NCI-H526 (cell line): ENCODE measurements around the gene RABGAP1L.
"Not testable (repeated sequence)": the region's sequence is repeated elsewhere in the genome, so short reads cannot be mapped to it uniquely, and the experiment has no call there.

Experiments used
- DNase-seq, 2 experiments: peaks; one replicate each; lab custom pipeline; 2025; lab: John Stamatoyannopoulos, UW

RABGAP1L gene

GRCh38 chr1:174159252-174160108, at the start of gene RABGAP1L:
RABGAP1L (plus strand) TSS chr1:174159520.
- peak; percentile 96 to 100 for DNase-seq

- DNase-seq, result no peak
These were observed 49.3 kb upstream of the RABGAP1L start for GRCh38 chr1:174110053-174110452.

- DNase-seq, result no peak
These were observed 46.7 kb upstream of the RABGAP1L start for GRCh38 chr1:174112489-174113162.

GRCh38 chr1:174114106-174114505, 45.2 kb upstream of the RABGAP1L start:
- DNase-seq, result no peak

- DNase-seq, result peak; percentile 40 to 83
These were observed 44.4 kb upstream of the RABGAP1L start for GRCh38 chr1:174114788-174115448.

- DNase-seq, result no peak
These were observed 43.3 kb upstream of the RABGAP1L start for GRCh38 chr1:174116042-174116441.

GRCh38 chr1:174118751-174119150, 40.6 kb upstream of the RABGAP1L start:
- no peak for DNase-seq

GRCh38 chr1:174122318-174122717, 37.0 kb upstream of the RABGAP1L start:
- DNase-seq, result not testable (repeated sequence)

GRCh38 chr1:174123843-174124242, 35.5 kb upstream of the RABGAP1L start:
- DNase-seq, result no peak

GRCh38 chr1:174127176-174127575, 32.1 kb upstream of the RABGAP1L start:
- not testable (repeated sequence) for DNase-seq

- no peak for DNase-seq
These were observed 28.2 kb upstream of the RABGAP1L start for GRCh38 chr1:174131032-174131638.

GRCh38 chr1:174134003-174134659, 25.2 kb upstream of the RABGAP1L start:
- no peak for DNase-seq

GRCh38 chr1:174135211-174135610, 24.1 kb upstream of the RABGAP1L start:
- DNase-seq, result no peak

GRCh38 chr1:174136714-174137113, 22.6 kb upstream of the RABGAP1L start:
- no peak for DNase-seq

- no peak for DNase-seq
These were observed 16.5 kb upstream of the RABGAP1L start for GRCh38 chr1:174142836-174143235.

GRCh38 chr1:174143727-174144396, 15.5 kb upstream of the RABGAP1L start:
- DNase-seq, result not testable (repeated sequence)

- not testable (repeated sequence) for DNase-seq
These were observed 14.9 kb upstream of the RABGAP1L start for GRCh38 chr1:174144397-174144783.

- DNase-seq, result no peak
These were observed 10.1 kb upstream of the RABGAP1L start for GRCh38 chr1:174149216-174149615.

GRCh38 chr1:174150499-174150898, 8.8 kb upstream of the RABGAP1L start:
- no peak for DNase-seq

- DNase-seq, result no peak
These were observed 6.9 kb upstream of the RABGAP1L start for GRCh38 chr1:174152427-174152826.
